B cell (primary cell): ENCODE data around the gene FAF2. TPM values are rescaled to one million over a fixed set of nuclear protein-coding genes. Genes with fewer than 3 reads are reported as not detected.

Source experiments
- ATAC-seq: fragments of 200-7000 bp; cut with Tn5 transposase; one replicate; pipeline ENCODE4 v1.10.0; 2021; ENCODE audit warnings: low read depth, mild to moderate bottlenecking, moderate number of reproducible peaks, moderate library complexity
- CTCF ChIA-PET: fragments of 350-600 bp; sonication (Branson Sonifier 250); formaldehyde crosslinking; loops from one replicate; lab custom pipeline; 2021; ENCODE audit warnings: antibody characterized with exemption, inconsistent platforms; lab: Charles Lee
- POLR2A ChIA-PET: fragments of 350-600 bp; sonication (Branson Sonifier 250); formaldehyde crosslinking; loops from one replicate; lab custom pipeline; 2021; ENCODE audit warnings: antibody characterized with exemption; lab: Charles Lee
- DNase-seq: peaks from one replicate; pipeline ENCODE4 v3.0.0; 2013
- H2AFZ ChIP-seq: 2 replicates; pipeline ENCODE4 v1.6.1; 2012; ENCODE audit warnings: mild to moderate bottlenecking, low read depth, low read length; ENCODE audit not compliant: insufficient read depth, poor library complexity, severe bottlenecking
- H3K27ac ChIP-seq, 2 donors: 1 replicate in 1 of 2; 2 replicates in 1 of 2; pipeline ENCODE4 v1.5.1; 2012 to 2013; ENCODE audit warnings: low read length in 2 of 2, mild to moderate bottlenecking in 2 of 2, moderate library complexity in 1 of 2
- H3K27me3 ChIP-seq, 4 experiments: fragments of 200-600 bp in 1 of 4; sonication (generic) in 1 of 4; replicated peaks in 1 of 4; 1 replicate in 2 of 4; 2 replicates in 2 of 4; pipeline versions ENCODE4 v1.6.1 to v1.7.0; 2013 to 2016; ENCODE audit warnings: low read length in 3 of 4, mild to moderate bottlenecking in 2 of 4, mixed read lengths in 1 of 4, moderate library complexity in 1 of 4; ENCODE audit not compliant: insufficient read depth in 4 of 4, control insufficient read depth in 3 of 4; ENCODE audit errors: control extremely low read depth in 1 of 4
- H3K36me3 ChIP-seq, 2 experiments: replicated peaks in 1 of 2; 1 replicate in 1 of 2; 2 replicates in 1 of 2; pipeline versions ENCODE4 v1.6.1 to v1.7.1; 2013; ENCODE audit warnings: low read length in 1 of 2; ENCODE audit not compliant: insufficient read depth in 2 of 2, control insufficient read depth in 1 of 2; ENCODE audit errors: control extremely low read depth in 1 of 2, extremely low read depth in 1 of 2
- H3K4me1 ChIP-seq, 2 donors: fragments of 200-600 bp in 1 of 2; sonication (generic) in 1 of 2; 1 replicate in 1 of 2; 2 replicates in 1 of 2; pipeline versions ENCODE4 v1.5.1 to v1.6.1; 2013 to 2017; ENCODE audit warnings: low read length in 2 of 2; ENCODE audit not compliant: control insufficient read depth in 2 of 2, insufficient read depth in 2 of 2
- H3K4me2 ChIP-seq: replicated peaks from 2 replicates; pipeline ENCODE3; 2012; ENCODE audit warnings: mild to moderate bottlenecking, low read depth, low read length; ENCODE audit not compliant: poor library complexity, severe bottlenecking
- H3K4me3 ChIP-seq, 5 experiments: fragments of 200-600 bp in 1 of 5; sonication (generic) in 1 of 5; 1 replicate in 3 of 5; 2 replicates in 2 of 5; pipeline versions ENCODE4 v1.5.1 to v1.7.0; 2011 to 2016; ENCODE audit warnings: low read length in 4 of 5, mild to moderate bottlenecking in 4 of 5, low read depth in 2 of 5, control low read depth in 1 of 5, moderate library complexity in 1 of 5; ENCODE audit not compliant: insufficient read depth in 1 of 5; ENCODE audit errors: control extremely low read depth in 1 of 5, extremely low read depth in 1 of 5
- H3K79me2 ChIP-seq: fragments of 200-600 bp; sonication (generic); one replicate; pipeline ENCODE4 v1.6.0; 2016; ENCODE audit warnings: low read length; ENCODE audit not compliant: control insufficient read depth, insufficient read depth
- H3K9ac ChIP-seq: fragments of 200-600 bp; sonication (generic); 2 replicates; pipeline ENCODE4 v1.6.1; 2017; ENCODE audit warnings: mild to moderate bottlenecking, low read length, moderate library complexity
- H3K9me3 ChIP-seq, 3 donors: one replicate each; pipeline versions ENCODE4 v1.6.1 to v1.7.1; 2013; ENCODE audit warnings: low read length in 2 of 3; ENCODE audit not compliant: control insufficient read depth in 2 of 3, insufficient read depth in 1 of 3; ENCODE audit errors: control extremely low read depth in 1 of 3
- H4K20me1 ChIP-seq: 2 replicates; pipeline ENCODE4 v1.6.0; 2012; ENCODE audit warnings: mild to moderate bottlenecking, low read length; ENCODE audit not compliant: insufficient read depth, control insufficient read depth, poor library complexity, severe bottlenecking
- H3K27ac Mint-ChIP-seq: one replicate; pipeline ENCODE4 v1.8.0; 2021; ENCODE audit warnings: mixed read lengths
- H3K27me3 Mint-ChIP-seq: one replicate; pipeline ENCODE4 v1.8.0; 2021; ENCODE audit warnings: mixed read lengths
- H3K4me1 Mint-ChIP-seq: one replicate; pipeline ENCODE4 v1.8.0; 2021; ENCODE audit warnings: mixed read lengths
- H3K4me3 Mint-ChIP-seq: one replicate; pipeline ENCODE4 v1.8.0; 2021; ENCODE audit warnings: mixed read lengths
- H3K9me3 Mint-ChIP-seq: one replicate; pipeline ENCODE4 v1.8.0; 2022; ENCODE audit warnings: mixed read lengths; ENCODE audit not compliant: insufficient read depth
- EZH2 ChIP-seq: IDR thresholded peaks from 2 replicates; pipeline ENCODE4 v1.6.1; 2012; ENCODE audit warnings: borderline replicate concordance, low read depth, mild to moderate bottlenecking, moderate library complexity, low read length; ENCODE audit not compliant: insufficient read depth, poor library complexity, severe bottlenecking
- WGBS: methylation state at CpG from one replicate; pipeline ENCODE4 v1.1.5; 2013; ENCODE audit warnings: missing lambda C conversion rate; ENCODE audit not compliant: insufficient coverage; 5-methylcytosine and 5-hydroxymethylcytosine counted together
- intact Hi-C: fragments of 100-400 bp; cut with micrococcal nuclease; formaldehyde crosslinking; loops from one replicate; pipeline ENCODE4 v1.10.0; 2022
- polyA plus RNA-seq: library from polyadenylated mRNA; depleted of rRNA; stranded (reverse); fragments of >200 nt; gene quantifications from 2 replicates; pipeline ENCODE4 v1.2.3, GENCODE V29; 2012
- total RNA-seq, 2 donors: library from RNA; stranded (reverse); fragments of 120-200 nt in 1 of 2; gene quantifications; 1 replicate in 1 of 2; 2 replicates in 1 of 2; pipeline versions ENCODE4 v1.2.3 to v1.2.4, GENCODE V29; 2013 to 2022
- TF ChIP-seq, protein P1 (sequence below): fragments of 200-600 bp; IDR thresholded peaks from one replicate; pipeline ENCODE4 v1.8.0; 2022; ENCODE audit warnings: antibody characterized with exemption, mild to moderate bottlenecking

Gene FAF2
- total and polyA plus RNA-seq, 2 donors (not counting 1 experiment from before 2014, with no cell fraction given) = 10.9 to 35.1 TPM

GRCh38 chr5:176414704-176415103 lies 33.5 kb upstream of the FAF2 start:
- WGBS = no CpG with 5 or more reads among the region's 3 CpGs
- ChIA-PET POLR2A (interaction anchor here (0.6 kb wide), 1 partner anchor 25 kb away, joined by 6 read pairs; no protein-coding TSS in a partner anchor), CTCF (interaction anchor here (1.2 to 2.8 kb wide), 4 partner anchors 52 to 246 kb away, joined by 3 to 33 read pairs (median 10); partner anchors contain the start of gene RNF44)
- Mint-ChIP-seq H3K27ac (no peak overlapping the region), H3K4me1 (peaks cover 21% of the 10 kb centered on the region), H3K4me3 (peak overlapping the region; percentile 83), H3K27me3 (no peaks in the 10 kb centered on the region), H3K9me3 (no peaks in the 10 kb centered on the region)
- intact Hi-C loops = loop anchor here (5.0 kb wide), 1 partner anchor 52 kb away; the partner anchor contains the start of gene KIAA1191
- Histone ChIP-seq H3K9ac (no peak overlapping the region), H3K4me3 (no peak overlapping the region), H3K27ac (no peak overlapping the region), H3K9me3 (no peaks in the 10 kb centered on the region), H2AFZ (no peak overlapping the region), H4K20me1 (peaks cover 8% of the 10 kb centered on the region), H3K27me3 (no peaks in the 10 kb centered on the region), H3K36me3 (peaks cover 0 to 4% of the 10 kb centered on the region in 2 experiments), H3K79me2 (peaks cover 26% of the 10 kb centered on the region), H3K4me1 (peaks cover 14 to 19% of the 10 kb centered on the region in 2 donors), H3K4me2 (peak overlapping the region; percentile 98)
- TF ChIP-seq, protein P1, sequence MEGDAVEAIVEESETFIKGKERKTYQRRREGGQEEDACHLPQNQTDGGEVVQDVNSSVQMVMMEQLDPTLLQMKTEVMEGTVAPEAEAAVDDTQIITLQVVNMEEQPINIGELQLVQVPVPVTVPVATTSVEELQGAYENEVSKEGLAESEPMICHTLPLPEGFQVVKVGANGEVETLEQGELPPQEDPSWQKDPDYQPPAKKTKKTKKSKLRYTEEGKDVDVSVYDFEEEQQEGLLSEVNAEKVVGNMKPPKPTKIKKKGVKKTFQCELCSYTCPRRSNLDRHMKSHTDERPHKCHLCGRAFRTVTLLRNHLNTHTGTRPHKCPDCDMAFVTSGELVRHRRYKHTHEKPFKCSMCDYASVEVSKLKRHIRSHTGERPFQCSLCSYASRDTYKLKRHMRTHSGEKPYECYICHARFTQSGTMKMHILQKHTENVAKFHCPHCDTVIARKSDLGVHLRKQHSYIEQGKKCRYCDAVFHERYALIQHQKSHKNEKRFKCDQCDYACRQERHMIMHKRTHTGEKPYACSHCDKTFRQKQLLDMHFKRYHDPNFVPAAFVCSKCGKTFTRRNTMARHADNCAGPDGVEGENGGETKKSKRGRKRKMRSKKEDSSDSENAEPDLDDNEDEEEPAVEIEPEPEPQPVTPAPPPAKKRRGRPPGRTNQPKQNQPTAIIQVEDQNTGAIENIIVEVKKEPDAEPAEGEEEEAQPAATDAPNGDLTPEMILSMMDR = no peak
- no peak for TF ChIP-seq EZH2
- DNase-seq (no peak), ATAC-seq (no peak)

GRCh38 chr5:176415240-176415951 lies 32.8 kb upstream of the FAF2 start:
- Mint-ChIP-seq H3K4me3 (peak overlapping the region; percentile 83), H3K27me3 (no peaks in the 10 kb centered on the region), H3K9me3 (no peaks in the 10 kb centered on the region), H3K27ac (peak overlapping the region; percentile 67), H3K4me1 (peaks cover 21% of the 10 kb centered on the region)
- peak overlapping the region; percentile 98 for H3K4me2 ChIP-seq
- no peaks in the 10 kb centered on the region for H3K27me3 ChIP-seq
- 86% methylated on average over 9 of the region's 13 CpGs for WGBS
- peak overlapping the region; percentile 92 for H2AFZ ChIP-seq
- no peak for DNase-seq
- peak overlapping the region; percentile 51 to 86 (median 70) for H3K4me3 ChIP-seq
- ChIA-PET POLR2A (interaction anchor here (0.6 to 1.9 kb wide), 3 partner anchors 26 to 128 kb away, joined by 3 to 7 read pairs (median 6); partner anchors contain the start of genes HIGD2A and NOP16), CTCF (interaction anchor here (0.5 to 3.6 kb wide), 12 partner anchors 33 to 245 kb away, joined by 3 to 33 read pairs (median 5); partner anchors contain the start of genes FAF2, RNF44 and TSPAN17)
- ATAC-seq = no peak
- peaks cover 14 to 19% of the 10 kb centered on the region in 2 donors for H3K4me1 ChIP-seq
- intact Hi-C loops = loop anchor here (5.0 kb wide), 1 partner anchor 53 kb away; the partner anchor contains the start of gene KIAA1191
- peak overlapping the region; percentile 87 for H3K9ac ChIP-seq
- H3K79me2 ChIP-seq = peaks cover 26% of the 10 kb centered on the region
- H3K27ac ChIP-seq = peak overlapping the region in 1 of 2 donors; percentile 58
- no peaks in the 10 kb centered on the region for H3K36me3 ChIP-seq
- H3K9me3 ChIP-seq = no peaks in the 10 kb centered on the region
- no peak for TF ChIP-seq EZH2
- TF ChIP-seq, protein P1 = no peak
- H4K20me1 ChIP-seq = peaks cover 8% of the 10 kb centered on the region
